Activated effector memory CD4-positive, alpha-beta T cell treated with anti-CD3 and anti-CD28 coated beads, Interleukin-2, amount 50 U/mL, for 16 hours (primary cell): ENCODE results near the gene FURIN.
"Not testable (repeated sequence)": the region's sequence is repeated elsewhere in the genome, so short reads cannot be mapped to it uniquely, and the experiment has no call there.

ENCODE experiments used
- DNase-seq: peaks from one replicate; pipeline ENCODE4 v3.0.0-alpha.2; 2020

The FURIN gene

GRCh38 chr15:90918034-90918788, 49.8 kb downstream of the FURIN start:
- DNase-seq: no peak

DNA sequence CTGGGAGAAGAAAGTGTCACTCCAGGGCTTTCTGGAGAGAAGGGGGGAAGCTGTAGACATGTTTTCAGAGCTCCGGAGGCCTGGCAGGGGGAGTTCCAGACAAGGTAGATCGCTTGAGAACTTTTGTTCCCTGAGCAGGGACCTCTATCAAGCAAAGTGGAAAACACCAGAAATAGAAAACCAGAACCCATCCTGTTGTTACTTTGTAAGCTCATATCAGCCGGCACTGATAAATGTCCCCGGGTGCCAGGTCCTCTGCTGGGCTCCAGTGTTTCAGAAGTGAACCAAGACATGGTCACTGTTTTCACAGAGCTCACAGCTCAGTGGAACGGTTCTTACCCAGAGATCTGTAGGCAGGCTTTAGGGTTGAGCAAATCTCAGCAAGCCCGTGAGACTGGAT, 50.4 kb downstream of the FURIN start:
- DNase-seq: no peak

- no peak for DNase-seq
Measured at GRCh38 chr15:90921887-90922286, 53.5 kb downstream of the FURIN start.

GRCh38 chr15:90922712-90923322, 54.4 kb downstream of the FURIN start:
- DNase-seq: not testable (repeated sequence)

GRCh38 chr15:90924375-90924774, 56.0 kb downstream of the FURIN start:
- no peak for DNase-seq

GRCh38 chr15:90926766-90927165, 58.4 kb downstream of the FURIN start:
- DNase-seq: not testable (repeated sequence)

GRCh38 chr15:90928106-90928505, 59.7 kb downstream of the FURIN start:
- not testable (repeated sequence) for DNase-seq

- DNase-seq: no peak
Measured at GRCh38 chr15:90929246-90930019, 61.0 kb downstream of the FURIN start.

GRCh38 chr15:90930861-90931574, 62.6 kb downstream of the FURIN start:
- no peak for DNase-seq

DNA sequence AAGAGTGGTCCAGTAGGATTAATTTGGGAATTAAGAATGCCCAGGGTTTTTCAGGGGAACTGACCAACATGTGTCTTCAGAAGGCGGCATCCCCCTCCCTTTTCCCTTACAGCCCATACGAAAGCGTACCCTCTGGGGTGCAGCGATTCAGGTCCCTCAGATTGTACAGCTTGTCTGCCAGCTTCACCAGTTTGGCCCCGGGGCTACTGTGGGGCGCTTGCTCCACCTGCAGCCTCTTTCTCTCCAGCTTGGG, 63.1 kb downstream of the FURIN start:
- no peak for DNase-seq

DNA sequence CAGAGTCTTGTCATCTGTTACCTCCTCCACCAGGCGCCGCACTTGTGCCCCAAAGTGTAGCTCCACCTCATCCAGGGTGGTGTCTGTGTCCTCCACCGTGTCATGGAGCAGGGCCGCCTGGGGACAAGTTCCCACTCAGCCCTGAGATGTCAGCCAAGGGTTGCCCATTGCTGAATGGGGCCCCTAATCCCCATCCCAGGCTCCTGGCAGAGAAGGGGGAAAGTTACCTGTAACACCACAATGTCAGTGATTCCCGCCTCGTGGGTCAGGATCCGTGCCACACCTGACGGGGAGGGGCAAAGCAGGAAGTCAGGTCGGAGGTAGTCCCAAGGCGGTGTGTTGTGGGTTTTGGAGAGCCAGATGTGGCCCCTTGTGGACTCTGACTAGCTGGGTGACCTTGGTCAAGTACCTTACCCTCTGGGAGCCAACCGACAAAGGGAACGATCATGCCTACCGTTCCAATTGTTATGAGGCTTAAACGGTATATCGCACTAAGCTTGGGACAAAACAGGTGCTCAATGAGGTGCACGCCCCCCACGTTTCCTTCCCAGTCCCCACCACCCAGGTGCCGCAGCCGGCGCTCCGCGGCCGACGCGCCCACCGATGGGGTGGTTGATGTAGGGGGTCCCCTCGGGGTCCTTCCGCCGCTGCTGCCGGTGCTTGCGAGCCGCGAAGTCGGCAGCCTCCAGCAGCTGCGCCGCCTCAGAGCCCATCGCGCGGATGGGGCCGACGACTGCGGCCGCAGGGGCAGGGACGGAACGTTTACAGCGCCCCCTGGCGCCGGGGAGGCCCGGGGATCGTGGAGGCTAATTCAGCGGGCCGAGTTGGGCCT, 63.7 kb downstream of the FURIN start, which contains the start of gene HDDC3:
TSS of gene HDDC3 (minus strand) at position 722 of the 832 bp plus-strand sequence. CDS start at position 713, 9 bp downstream.
- DNase-seq: peak; percentile 97

- no peak for DNase-seq
Measured at GRCh38 chr15:90932660-90932991, 64.2 kb downstream of the FURIN start.
